ENCODE data around the gene MYLK. TPM values are rescaled to one million over a fixed set of nuclear protein-coding genes. Genes with fewer than 3 reads are reported as not detected.

The MYLK gene
- polyA plus RNA-seq, 1 donor (not counting 4 experiments of a cell fraction or from before 2014, with no cell fraction given): 7.8 TPM

DNA sequence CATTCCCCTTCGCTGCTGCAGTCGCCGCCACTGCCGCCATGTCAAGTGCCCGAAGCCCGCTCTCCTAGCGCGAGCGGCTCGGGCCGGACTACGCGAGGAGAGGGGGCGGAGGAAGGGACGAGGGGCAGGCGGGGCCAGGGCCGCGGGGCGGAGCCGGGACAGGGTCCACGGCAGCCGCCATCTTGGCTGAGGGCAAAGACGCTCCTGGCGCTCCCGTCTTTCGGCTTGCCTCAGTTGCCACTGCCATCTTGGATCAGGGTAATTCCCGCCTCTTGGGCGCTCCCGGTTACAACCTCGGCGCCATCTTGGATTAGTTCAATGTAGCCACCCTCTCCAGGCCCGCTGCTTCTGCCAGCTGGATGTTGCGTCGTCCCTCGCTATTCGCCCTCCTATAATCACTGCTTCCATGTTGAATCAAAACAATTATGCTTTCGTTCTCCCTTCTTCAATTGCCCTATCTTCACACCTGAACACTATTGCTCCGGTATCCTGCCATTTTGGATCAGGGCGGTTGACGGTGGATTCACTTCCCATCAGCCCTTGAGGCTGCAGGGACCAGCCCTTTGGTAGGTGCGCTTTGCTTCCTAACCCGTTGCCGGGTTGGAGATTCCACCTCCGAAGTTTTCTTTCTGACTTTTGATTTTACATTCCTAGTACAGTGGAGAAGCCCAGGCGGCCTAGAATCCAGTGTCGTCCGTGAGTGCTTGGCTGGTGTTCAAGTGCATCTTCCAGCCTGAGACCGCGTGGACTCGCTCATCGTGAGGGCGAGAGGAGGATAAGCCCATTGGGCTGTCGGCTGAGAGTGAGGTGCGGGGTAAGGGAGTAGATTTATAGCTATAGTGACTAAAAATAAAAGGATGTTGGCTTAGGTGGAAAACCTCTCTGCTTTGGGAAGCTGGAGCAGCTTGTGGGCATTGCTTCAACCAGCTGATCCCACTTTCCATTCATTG lies 298.9 kb downstream of the MYLK start, which contains the start of gene HACD2:
Gene HACD2 (minus strand): TSS at position 66 of the 950 bp plus-strand sequence. CDS start 26 bp downstream, at position 40.
- dilution Hi-C loops (cut with MboI; ENCODE audit: extremely low pct_ligation_motif_present, low sequenced_read_pairs): no loop called here
- peak; percentile 66 for FAIRE-seq
- peaks cover 50% of the 10 kb centered on the region for H3K79me2 ChIP-seq (ENCODE audit: control insufficient read depth, insufficient read depth, low read length)

DNA sequence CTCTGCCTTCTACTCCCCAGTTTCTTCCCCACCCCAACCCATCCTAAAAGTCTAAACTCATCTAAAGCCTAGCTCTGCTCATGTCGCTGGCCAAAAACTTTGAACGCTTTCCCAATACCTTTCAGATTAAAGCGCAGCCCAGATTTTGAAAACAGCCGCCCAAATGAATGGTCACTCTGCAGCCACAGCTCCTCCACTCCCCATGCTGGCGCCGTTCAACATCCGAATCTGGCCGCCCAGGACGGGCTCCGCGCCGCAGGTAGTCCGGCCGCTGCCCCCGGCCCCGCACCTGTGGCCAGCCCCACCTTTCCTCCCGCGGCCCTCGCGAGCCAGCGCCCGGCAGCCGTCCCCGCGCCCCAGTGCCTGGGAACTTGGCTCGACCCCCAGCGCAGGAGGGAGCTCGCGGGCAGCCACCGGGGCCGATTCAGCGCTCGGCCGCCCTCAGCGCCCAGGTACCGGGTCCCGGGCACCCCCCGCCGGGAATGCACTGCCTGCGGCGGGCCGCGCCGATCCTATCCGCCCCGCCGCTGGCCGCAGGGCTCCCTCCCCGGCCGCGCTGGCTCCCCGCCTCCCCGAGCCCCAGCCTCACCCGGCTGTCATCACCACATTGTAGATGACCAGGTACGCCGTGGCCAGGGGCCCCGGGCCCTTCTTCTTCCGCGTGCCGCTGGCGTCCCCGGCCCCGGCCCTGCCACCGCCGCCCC lies 299.7 kb downstream of the MYLK start:
- no peaks in the 10 kb centered on the region for H3K9me3 ChIP-seq (ENCODE audit: control insufficient read depth, low read depth, low read length)
- peak overlapping the region; percentile 60 to 98 (median 96) for H3K4me3 ChIP-seq (ENCODE audit: control insufficient read depth in 2 of 3, extremely low read depth in 1 of 3, insufficient read depth in 2 of 3, low read depth in 1 of 3, low read length in 3 of 3)
- H2AFZ ChIP-seq (ENCODE audit: control insufficient read depth, low read length): peak overlapping the region; percentile 2
- peaks cover 10% of the 10 kb centered on the region in 2 experiments for H3K36me3 ChIP-seq (ENCODE audit: control insufficient read depth in 2 of 2, extremely low read depth in 1 of 2, insufficient read depth in 2 of 2, low read length in 2 of 2)
- DNase-seq (ENCODE audit: low read depth, low spot score) (no peak), FAIRE-seq (no peak)
- dilution Hi-C loops (cut with MboI; ENCODE audit: extremely low pct_ligation_motif_present, low sequenced_read_pairs): no loop called here
- H3K79me2 ChIP-seq (ENCODE audit: control insufficient read depth, insufficient read depth, low read length): peaks cover 47% of the 10 kb centered on the region
- H3K27me3 ChIP-seq (ENCODE audit: control insufficient read depth, extremely low read depth, insufficient read depth, low read length): no peaks in the 10 kb centered on the region
- peak overlapping the region; percentile 78 for H3K4me2 ChIP-seq (ENCODE audit: control insufficient read depth, extremely low read depth, insufficient read depth, low read depth, low read length)
- H3K9me1 ChIP-seq (ENCODE audit: control insufficient read depth, extremely low read depth, insufficient read depth, low read length): no peaks in the 10 kb centered on the region
- H4K20me1 ChIP-seq (ENCODE audit: control insufficient read depth, extremely low read depth, insufficient read depth, low read length): no peaks in the 10 kb centered on the region
- TF ChIP-seq, protein P1, sequence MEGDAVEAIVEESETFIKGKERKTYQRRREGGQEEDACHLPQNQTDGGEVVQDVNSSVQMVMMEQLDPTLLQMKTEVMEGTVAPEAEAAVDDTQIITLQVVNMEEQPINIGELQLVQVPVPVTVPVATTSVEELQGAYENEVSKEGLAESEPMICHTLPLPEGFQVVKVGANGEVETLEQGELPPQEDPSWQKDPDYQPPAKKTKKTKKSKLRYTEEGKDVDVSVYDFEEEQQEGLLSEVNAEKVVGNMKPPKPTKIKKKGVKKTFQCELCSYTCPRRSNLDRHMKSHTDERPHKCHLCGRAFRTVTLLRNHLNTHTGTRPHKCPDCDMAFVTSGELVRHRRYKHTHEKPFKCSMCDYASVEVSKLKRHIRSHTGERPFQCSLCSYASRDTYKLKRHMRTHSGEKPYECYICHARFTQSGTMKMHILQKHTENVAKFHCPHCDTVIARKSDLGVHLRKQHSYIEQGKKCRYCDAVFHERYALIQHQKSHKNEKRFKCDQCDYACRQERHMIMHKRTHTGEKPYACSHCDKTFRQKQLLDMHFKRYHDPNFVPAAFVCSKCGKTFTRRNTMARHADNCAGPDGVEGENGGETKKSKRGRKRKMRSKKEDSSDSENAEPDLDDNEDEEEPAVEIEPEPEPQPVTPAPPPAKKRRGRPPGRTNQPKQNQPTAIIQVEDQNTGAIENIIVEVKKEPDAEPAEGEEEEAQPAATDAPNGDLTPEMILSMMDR (optimal IDR thresholded peaks at IDR 0.05 in 1 of 3, IDR thresholded peaks at IDR 0.05 in 1 of 3, conservative IDR thresholded peaks at IDR 0.05 in 1 of 3; ENCODE audit: extremely low read depth in 1 of 3, insufficient read depth in 2 of 3, low read length in 3 of 3): peak in 1 of 3 experiments; percentile 30
- TF ChIP-seq EZH2 (IDR thresholded peaks at IDR 0.05; ENCODE audit: low read length): no peak
- peak overlapping the region; percentile 99 for H3K9ac ChIP-seq (ENCODE audit: control insufficient read depth, extremely low read depth, insufficient read depth, low read length)
- peak overlapping the region; percentile 100 for H3K27ac ChIP-seq (ENCODE audit: control insufficient read depth, insufficient read depth, low read length)
- H3K4me1 ChIP-seq (ENCODE audit: control insufficient read depth, extremely low read depth, insufficient read depth, low read length): peaks cover 23% of the 10 kb centered on the region

More for the DNA sequence above, 298.9 kb downstream of the MYLK start, which contains the start of gene HACD2:
- no peak for DNase-seq (ENCODE audit: low read depth, low spot score)
- Histone ChIP-seq H3K9me3 (ENCODE audit: control insufficient read depth, low read depth, low read length) (no peaks in the 10 kb centered on the region), H3K9me1 (ENCODE audit: control insufficient read depth, extremely low read depth, insufficient read depth, low read length) (no peaks in the 10 kb centered on the region), H3K27ac (ENCODE audit: control insufficient read depth, insufficient read depth, low read length) (peak within 1 kb of the TSS; percentile 100), H3K36me3 (ENCODE audit: control insufficient read depth in 2 of 2, extremely low read depth in 1 of 2, insufficient read depth in 2 of 2, low read length in 2 of 2) (peaks cover 5 to 11% of the 10 kb centered on the region in 2 experiments), H2AFZ (ENCODE audit: control insufficient read depth, low read length) (peak within 1 kb of the TSS; percentile 100), H4K20me1 (ENCODE audit: control insufficient read depth, extremely low read depth, insufficient read depth, low read length) (no peaks in the 10 kb centered on the region), H3K9ac (ENCODE audit: control insufficient read depth, extremely low read depth, insufficient read depth, low read length) (peak within 1 kb of the TSS; percentile 99), H3K4me3 (ENCODE audit: control insufficient read depth in 2 of 3, extremely low read depth in 1 of 3, insufficient read depth in 2 of 3, low read depth in 1 of 3, low read length in 3 of 3) (peak within 1 kb of the TSS; percentile 60 to 98 (median 96)), H3K4me2 (ENCODE audit: control insufficient read depth, extremely low read depth, insufficient read depth, low read depth, low read length) (peak within 1 kb of the TSS; percentile 84), H3K4me1 (ENCODE audit: control insufficient read depth, extremely low read depth, insufficient read depth, low read length) (peaks cover 23% of the 10 kb centered on the region), H3K27me3 (ENCODE audit: control insufficient read depth, extremely low read depth, insufficient read depth, low read length) (no peaks in the 10 kb centered on the region)
- TF ChIP-seq, protein P1 (optimal IDR thresholded peaks at IDR 0.05 in 1 of 3, IDR thresholded peaks at IDR 0.05 in 1 of 3, conservative IDR thresholded peaks at IDR 0.05 in 1 of 3; ENCODE audit: extremely low read depth in 1 of 3, insufficient read depth in 2 of 3, low read length in 3 of 3): no peak
- no peak for TF ChIP-seq EZH2 (IDR thresholded peaks at IDR 0.05; ENCODE audit: low read length)

Measured in keratinocyte (primary cell).